ENCODE measurements around the gene COG8. TPM values are rescaled to one million over a fixed set of nuclear protein-coding genes. Genes with fewer than 3 reads are reported as not detected.

Gene COG8
- total RNA-seq, 1 donor from 2014 or later, result 58.6 TPM

GRCh38 chr16:69324585-69325253 lies 14.6 kb downstream of the COG8 start:
- no peaks in the 10 kb centered on the region for H3K9me3 Mint-ChIP-seq (ENCODE audit: low read depth)

GRCh38 chr16:69324013-69324531 lies 15.3 kb downstream of the COG8 start:
- Mint-ChIP-seq H3K4me1 (ENCODE audit: low read depth) (peaks cover 8% of the 10 kb centered on the region), H3K27ac (no peak overlapping the region), H3K4me3 (ENCODE audit: low read depth) (no peak overlapping the region), H3K9me3 (ENCODE audit: low read depth) (no peaks in the 10 kb centered on the region), H3K27me3 (no peaks in the 10 kb centered on the region), H3K36me3 (ENCODE audit: insufficient read depth) (peaks cover 26% of the 10 kb centered on the region)
- no peak for DNase-seq (ENCODE audit: low spot score, unreplicated experiment)
- TF ChIP-seq, protein P1, sequence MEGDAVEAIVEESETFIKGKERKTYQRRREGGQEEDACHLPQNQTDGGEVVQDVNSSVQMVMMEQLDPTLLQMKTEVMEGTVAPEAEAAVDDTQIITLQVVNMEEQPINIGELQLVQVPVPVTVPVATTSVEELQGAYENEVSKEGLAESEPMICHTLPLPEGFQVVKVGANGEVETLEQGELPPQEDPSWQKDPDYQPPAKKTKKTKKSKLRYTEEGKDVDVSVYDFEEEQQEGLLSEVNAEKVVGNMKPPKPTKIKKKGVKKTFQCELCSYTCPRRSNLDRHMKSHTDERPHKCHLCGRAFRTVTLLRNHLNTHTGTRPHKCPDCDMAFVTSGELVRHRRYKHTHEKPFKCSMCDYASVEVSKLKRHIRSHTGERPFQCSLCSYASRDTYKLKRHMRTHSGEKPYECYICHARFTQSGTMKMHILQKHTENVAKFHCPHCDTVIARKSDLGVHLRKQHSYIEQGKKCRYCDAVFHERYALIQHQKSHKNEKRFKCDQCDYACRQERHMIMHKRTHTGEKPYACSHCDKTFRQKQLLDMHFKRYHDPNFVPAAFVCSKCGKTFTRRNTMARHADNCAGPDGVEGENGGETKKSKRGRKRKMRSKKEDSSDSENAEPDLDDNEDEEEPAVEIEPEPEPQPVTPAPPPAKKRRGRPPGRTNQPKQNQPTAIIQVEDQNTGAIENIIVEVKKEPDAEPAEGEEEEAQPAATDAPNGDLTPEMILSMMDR (IDR thresholded peaks at IDR 0.05; ENCODE audit: unreplicated experiment), result no peak

More at GRCh38 chr16:69324585-69325253, 14.6 kb downstream of the COG8 start:
- TF ChIP-seq, protein P1 (IDR thresholded peaks at IDR 0.05; ENCODE audit: unreplicated experiment), result no peak
- no peak overlapping the region for H3K4me3 Mint-ChIP-seq (ENCODE audit: low read depth)
- peaks cover 12% of the 10 kb centered on the region for H3K4me1 Mint-ChIP-seq (ENCODE audit: low read depth)
- H3K27me3 Mint-ChIP-seq, result no peaks in the 10 kb centered on the region
- no peak overlapping the region for H3K27ac Mint-ChIP-seq
- peaks cover 24% of the 10 kb centered on the region for H3K36me3 Mint-ChIP-seq (ENCODE audit: insufficient read depth)
- no peak for DNase-seq (ENCODE audit: low spot score, unreplicated experiment)

GRCh38 chr16:69323415-69323814 lies 15.9 kb downstream of the COG8 start:
- Mint-ChIP-seq H3K4me3 (ENCODE audit: low read depth) (no peak overlapping the region), H3K36me3 (ENCODE audit: insufficient read depth) (peaks cover 25% of the 10 kb centered on the region)

DNA sequence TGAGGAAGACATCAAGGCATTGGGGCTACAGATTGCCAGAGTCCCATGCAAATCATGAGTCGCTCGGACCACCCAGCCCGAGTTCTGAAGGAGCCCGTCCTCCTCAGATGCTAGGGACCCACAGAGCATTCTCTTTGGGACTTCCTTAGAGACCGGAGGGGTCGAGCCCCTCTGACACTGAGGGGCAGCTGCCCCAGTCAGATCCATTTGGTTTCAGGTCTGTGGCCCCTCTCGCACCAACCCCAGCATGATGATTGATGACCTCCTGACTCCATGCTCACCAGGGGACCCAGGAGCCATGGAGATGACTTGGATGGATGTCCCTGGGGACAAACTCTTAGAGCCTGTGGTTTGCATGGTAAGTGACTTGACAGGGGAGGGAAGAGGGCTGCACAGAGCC lies 17.0 kb downstream of the COG8 start:
- Mint-ChIP-seq H3K9me3 (ENCODE audit: low read depth) (no peaks in the 10 kb centered on the region), H3K4me3 (ENCODE audit: low read depth) (no peak overlapping the region), H3K27me3 (no peaks in the 10 kb centered on the region), H3K4me1 (ENCODE audit: low read depth) (peaks cover 4% of the 10 kb centered on the region), H3K27ac (no peak overlapping the region), H3K36me3 (ENCODE audit: insufficient read depth) (peaks cover 23% of the 10 kb centered on the region)
- DNase-seq (ENCODE audit: low spot score, unreplicated experiment), result no peak
- TF ChIP-seq, protein P1 (IDR thresholded peaks at IDR 0.05; ENCODE audit: unreplicated experiment), result no peak

More at GRCh38 chr16:69323415-69323814, 15.9 kb downstream of the COG8 start:
- Mint-ChIP-seq H3K27ac (no peak overlapping the region), H3K27me3 (no peaks in the 10 kb centered on the region), H3K9me3 (ENCODE audit: low read depth) (no peaks in the 10 kb centered on the region), H3K4me1 (ENCODE audit: low read depth) (peaks cover 4% of the 10 kb centered on the region)
- DNase-seq (ENCODE audit: low spot score, unreplicated experiment), result no peak
- TF ChIP-seq, protein P1 (IDR thresholded peaks at IDR 0.05; ENCODE audit: unreplicated experiment), result no peak

DNA sequence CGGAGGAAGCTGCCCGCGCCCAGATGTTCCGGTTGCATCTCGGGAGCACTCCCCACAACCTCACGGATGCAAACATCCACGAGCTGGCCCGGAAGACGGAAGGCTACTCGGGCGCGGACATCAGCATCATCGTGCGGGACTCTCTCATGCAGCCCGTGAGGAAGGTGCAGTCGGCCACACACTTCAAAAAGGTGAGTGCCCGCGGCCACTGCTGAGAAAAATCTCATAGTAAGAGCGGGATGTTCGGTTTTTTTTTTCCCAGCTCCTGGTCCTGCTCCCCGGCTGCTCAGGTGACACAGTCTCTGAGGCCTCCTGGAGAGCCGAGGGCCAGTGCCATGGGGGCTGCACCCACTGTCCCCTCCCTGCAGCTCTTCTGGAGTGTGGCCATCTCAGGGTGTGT lies 18.3 kb downstream of the COG8 start:
- H3K27ac Mint-ChIP-seq, result peak overlapping the region; percentile 65
- H3K4me1 Mint-ChIP-seq (ENCODE audit: low read depth), result no peaks in the 10 kb centered on the region
- H3K27me3 Mint-ChIP-seq, result no peaks in the 10 kb centered on the region
- DNase-seq (ENCODE audit: low spot score, unreplicated experiment), result no peak
- H3K4me3 Mint-ChIP-seq (ENCODE audit: low read depth), result no peak overlapping the region
- peaks cover 21% of the 10 kb centered on the region for H3K36me3 Mint-ChIP-seq (ENCODE audit: insufficient read depth)
- TF ChIP-seq, protein P1 (IDR thresholded peaks at IDR 0.05; ENCODE audit: unreplicated experiment), result no peak
- H3K9me3 Mint-ChIP-seq (ENCODE audit: low read depth), result no peaks in the 10 kb centered on the region
